ENCODE measurements around the gene CDK5R2. TPM values are rescaled to one million over a fixed set of nuclear protein-coding genes. Genes with fewer than 3 reads are reported as not detected.

Gene CDK5R2
- total RNA-seq, 1 donor = not detected

DNA sequence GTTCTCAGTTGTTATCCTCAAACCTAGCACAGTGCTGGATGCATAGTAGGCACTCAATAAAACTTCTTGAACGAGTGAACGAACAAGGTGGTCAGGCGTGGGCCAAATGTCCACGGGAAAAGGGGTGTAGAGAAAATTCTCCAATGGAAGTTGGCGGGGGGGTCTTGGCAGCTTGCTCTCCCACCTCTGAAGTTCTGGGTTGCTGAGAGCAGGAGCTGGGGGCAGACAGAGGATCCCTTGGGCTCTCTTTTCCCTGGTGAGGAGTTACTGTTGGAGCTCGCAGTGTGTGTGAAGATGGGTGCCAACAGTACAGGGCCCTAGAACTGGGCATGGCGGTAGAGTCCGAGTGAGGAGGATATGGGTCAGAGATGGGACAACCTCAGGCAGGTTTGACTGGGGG, 36.1 kb downstream of the CDK5R2 start:
- no peak overlapping the region for H3K4me3 ChIP-seq (ENCODE audit: low read depth, low read length)
- TF ChIP-seq CTCF (IDR thresholded peaks at IDR 0.05; ENCODE audit: insufficient read depth, low read depth, low read length) = no peak
- no peak for DNase-seq (ENCODE audit: low read depth)

GRCh38 chr2:218995972-218996711, 36.7 kb downstream of the CDK5R2 start:
- DNase-seq (ENCODE audit: low read depth) = peak; percentile 79
- H3K4me3 ChIP-seq (ENCODE audit: low read depth, low read length) = peak overlapping the region; percentile 52
- peak; percentile 89 for TF ChIP-seq CTCF (IDR thresholded peaks at IDR 0.05; ENCODE audit: insufficient read depth, low read depth, low read length)

GRCh38 chr2:218996937-218997336, 37.5 kb downstream of the CDK5R2 start:
- no peak for DNase-seq (ENCODE audit: low read depth)
- no peak overlapping the region for H3K4me3 ChIP-seq (ENCODE audit: low read depth, low read length)
- TF ChIP-seq CTCF (IDR thresholded peaks at IDR 0.05; ENCODE audit: insufficient read depth, low read depth, low read length) = no peak

DNA sequence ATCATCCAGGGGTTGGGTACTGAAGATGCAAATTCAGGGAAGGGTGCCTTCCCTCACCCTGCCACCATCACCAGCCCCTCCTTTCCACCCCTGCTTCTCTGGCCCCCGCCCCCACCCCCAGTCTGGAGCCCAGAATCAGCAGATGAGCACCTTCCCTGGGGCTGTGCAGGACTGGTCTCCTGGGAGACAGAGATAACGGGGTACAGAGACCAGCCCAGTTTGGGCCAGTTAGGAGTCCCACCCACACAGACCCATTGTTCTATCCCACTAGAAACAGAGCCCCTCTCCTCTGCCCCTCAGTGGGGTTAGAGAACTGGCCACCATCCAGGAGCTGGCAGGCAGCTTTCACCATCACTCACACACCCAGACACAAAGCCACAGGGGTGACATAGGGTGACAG, 38.3 kb downstream of the CDK5R2 start:
- no peak for TF ChIP-seq CTCF (IDR thresholded peaks at IDR 0.05; ENCODE audit: insufficient read depth, low read depth, low read length)
- H3K4me3 ChIP-seq (ENCODE audit: low read depth, low read length) = no peak overlapping the region
- no peak for DNase-seq (ENCODE audit: low read depth)

- H3K4me3 ChIP-seq (ENCODE audit: low read depth, low read length) = no peak overlapping the region
- no peak for DNase-seq (ENCODE audit: low read depth)
- TF ChIP-seq CTCF (IDR thresholded peaks at IDR 0.05; ENCODE audit: insufficient read depth, low read depth, low read length) = no peak
These were observed 39.0 kb downstream of the CDK5R2 start for GRCh38 chr2:218998414-218999002.

DNA sequence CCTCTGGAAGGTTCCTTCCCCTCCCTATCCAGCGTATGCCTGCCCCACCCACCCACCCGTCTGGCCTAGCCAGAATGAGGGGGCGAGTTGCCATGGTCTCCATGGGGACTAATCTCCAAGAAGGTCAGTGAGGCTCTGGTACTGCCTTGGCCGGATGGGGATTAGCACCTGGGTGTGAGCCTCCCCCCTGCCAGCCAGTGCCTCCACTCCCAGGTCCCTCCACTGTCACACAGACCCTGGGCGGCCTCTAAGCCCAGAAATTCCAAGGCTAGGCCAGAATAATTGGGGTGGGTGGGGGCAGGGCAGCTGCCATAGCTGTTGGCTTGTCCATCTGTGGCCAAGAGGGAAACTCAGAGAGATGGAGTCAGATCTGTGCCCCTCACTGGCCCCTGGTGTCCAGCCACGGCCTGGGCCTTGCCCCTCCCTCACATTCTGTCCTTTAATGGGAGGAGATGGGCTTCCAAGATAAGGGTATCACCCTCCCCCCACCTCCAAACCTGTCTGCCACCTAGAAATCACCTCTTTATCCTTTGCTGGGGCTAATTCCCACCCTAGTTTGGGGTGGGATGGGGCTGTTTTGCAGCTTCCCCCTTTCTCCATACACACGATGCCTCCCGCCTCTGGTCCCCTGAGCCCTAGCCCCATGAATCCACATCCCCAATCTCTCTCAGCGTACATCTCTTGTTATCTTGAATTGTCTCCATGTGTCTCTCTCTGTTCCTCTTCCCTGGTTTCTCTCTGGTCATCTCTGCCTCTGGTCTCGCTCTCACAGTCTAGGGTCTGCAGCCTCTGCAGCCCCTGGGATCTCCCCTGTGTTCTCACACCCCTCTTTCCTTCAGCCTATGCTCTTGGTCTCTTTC, 39.8 kb downstream of the CDK5R2 start:
- no peak for DNase-seq (ENCODE audit: low read depth)
- TF ChIP-seq CTCF (IDR thresholded peaks at IDR 0.05; ENCODE audit: insufficient read depth, low read depth, low read length) = no peak
- no peak overlapping the region for H3K4me3 ChIP-seq (ENCODE audit: low read depth, low read length)
